DOHH2 (cell line): Measurements from ENCODE around the gene MEIS2.

Experiments used
- H3F3A ChIP-seq: fragments of 200-600 bp; sonication (generic), shearing (Covaris generic); 2 replicates; pipeline ENCODE4 v1.6.0; 2016; ENCODE audit warnings: antibody characterized with exemption, mild to moderate bottlenecking; ENCODE audit not compliant: control insufficient read depth, insufficient read depth
- H3K27ac ChIP-seq: fragments of 200-600 bp; sonication (generic); 2 replicates; pipeline ENCODE4 v1.5.1; 2014; ENCODE audit warnings: low read depth, mild to moderate bottlenecking, low read length, moderate library complexity
- H3K27me3 ChIP-seq: fragments of 200-600 bp; sonication (generic); 2 replicates; pipeline ENCODE4 v1.6.1; 2014; ENCODE audit warnings: mild to moderate bottlenecking, low read length, mixed read lengths; ENCODE audit not compliant: control insufficient read depth
- H3K36me3 ChIP-seq: fragments of 200-600 bp; sonication (generic); 2 replicates; pipeline ENCODE4 v1.6.1; 2014; ENCODE audit warnings: mild to moderate bottlenecking, low read length, moderate library complexity, mixed read lengths; ENCODE audit not compliant: control insufficient read depth
- H3K4me1 ChIP-seq: fragments of 200-600 bp; sonication (generic); 2 replicates; pipeline ENCODE4 v1.6.1; 2014; ENCODE audit warnings: mild to moderate bottlenecking, low read length, mixed read lengths; ENCODE audit not compliant: control insufficient read depth
- H3K4me2 ChIP-seq: fragments of 200-600 bp; sonication (generic); 2 replicates; pipeline ENCODE4 v1.6.0; 2014; ENCODE audit warnings: mild to moderate bottlenecking, low read length, moderate library complexity
- H3K4me3 ChIP-seq: fragments of 200-600 bp; sonication (generic); 2 replicates; pipeline ENCODE4 v1.5.1; 2014; ENCODE audit warnings: mild to moderate bottlenecking, low read length, mixed read lengths
- H3K79me2 ChIP-seq: fragments of 200-600 bp; sonication (generic); 2 replicates; pipeline ENCODE4 v1.6.1; 2014; ENCODE audit warnings: mild to moderate bottlenecking, low read length, mixed read lengths; ENCODE audit not compliant: control insufficient read depth
- H3K9me2 ChIP-seq: fragments of 200-600 bp; sonication (generic); replicated peaks from 2 replicates; pipeline ENCODE4 v1.6.1; 2014; ENCODE audit warnings: mild to moderate bottlenecking, low read length, mixed read lengths; ENCODE audit not compliant: control insufficient read depth
- H3K9me3 ChIP-seq: fragments of 200-600 bp; sonication (generic); 2 replicates; pipeline ENCODE4 v1.6.1; 2014; ENCODE audit warnings: antibody characterized with exemption, low read length, mixed read lengths; ENCODE audit not compliant: control insufficient read depth, insufficient read depth
- H4K20me1 ChIP-seq: fragments of 200-600 bp; sonication (generic); 2 replicates; pipeline ENCODE4 v1.6.0; 2014; ENCODE audit warnings: low read depth, mild to moderate bottlenecking, antibody characterized with exemption, low read length, moderate library complexity; ENCODE audit not compliant: control insufficient read depth, insufficient read depth
- EZH2phosphoT487 ChIP-seq: fragments of 200-600 bp; sonication (generic); IDR thresholded peaks from 2 replicates; pipeline ENCODE4 v1.6.1; 2017; ENCODE audit warnings: borderline replicate concordance, mild to moderate bottlenecking, antibody characterized with exemption, low read length, moderate library complexity, mixed read lengths
- TF ChIP-seq, protein P1 (sequence below): fragments of 200-600 bp; sonication (generic); IDR thresholded peaks from one replicate; pipeline ENCODE4 v1.5.1; 2014; ENCODE audit warnings: antibody characterized with exemption, mild to moderate bottlenecking, low read depth, low read length; ENCODE audit not compliant: poor library complexity, severe bottlenecking

The MEIS2 gene

DNA sequence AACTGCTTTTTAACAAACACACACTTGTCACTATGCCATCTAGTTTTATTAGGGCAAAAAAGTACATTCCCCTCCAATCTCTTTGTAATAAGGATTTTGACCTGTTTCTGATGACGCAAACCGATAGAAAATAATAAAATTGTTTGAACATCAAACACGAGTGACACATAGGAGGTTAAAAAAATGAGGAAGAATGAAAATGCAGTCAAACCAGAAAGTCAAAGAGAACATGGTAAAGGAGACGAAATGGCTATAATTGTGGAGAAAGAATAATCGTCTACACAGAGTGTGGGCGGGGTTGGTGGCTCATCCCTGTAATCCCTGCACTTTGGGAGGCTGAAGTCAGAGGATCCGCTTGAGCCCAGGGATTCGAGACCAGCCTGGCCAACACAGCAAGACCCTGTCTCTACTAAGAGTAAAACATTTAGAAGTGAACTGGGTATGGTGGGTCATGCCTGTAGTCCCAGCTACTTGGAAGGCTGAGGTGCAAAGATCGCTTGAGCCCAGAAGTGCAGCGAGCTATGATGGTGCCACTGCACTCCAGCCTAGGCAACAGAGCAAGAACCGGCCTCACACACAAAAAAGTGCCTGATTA, 83.2 kb downstream of the MEIS2 start:
- Histone ChIP-seq H3K4me1 (peaks cover 92% of the 10 kb centered on the region), H3K27me3 (no peaks in the 10 kb centered on the region), H3K9me3 (no peaks in the 10 kb centered on the region), H3K4me3 (peak overlapping the region; percentile 81), H3K27ac (peak overlapping the region; percentile 97), H3F3A (peaks cover 26% of the 10 kb centered on the region), H3K9me2 (no peaks in the 10 kb centered on the region), H3K4me2 (peak overlapping the region; percentile 98), H3K36me3 (peaks cover 33% of the 10 kb centered on the region), H3K79me2 (peaks cover 51% of the 10 kb centered on the region), H4K20me1 (no peaks in the 10 kb centered on the region)
- TF ChIP-seq, protein P1, sequence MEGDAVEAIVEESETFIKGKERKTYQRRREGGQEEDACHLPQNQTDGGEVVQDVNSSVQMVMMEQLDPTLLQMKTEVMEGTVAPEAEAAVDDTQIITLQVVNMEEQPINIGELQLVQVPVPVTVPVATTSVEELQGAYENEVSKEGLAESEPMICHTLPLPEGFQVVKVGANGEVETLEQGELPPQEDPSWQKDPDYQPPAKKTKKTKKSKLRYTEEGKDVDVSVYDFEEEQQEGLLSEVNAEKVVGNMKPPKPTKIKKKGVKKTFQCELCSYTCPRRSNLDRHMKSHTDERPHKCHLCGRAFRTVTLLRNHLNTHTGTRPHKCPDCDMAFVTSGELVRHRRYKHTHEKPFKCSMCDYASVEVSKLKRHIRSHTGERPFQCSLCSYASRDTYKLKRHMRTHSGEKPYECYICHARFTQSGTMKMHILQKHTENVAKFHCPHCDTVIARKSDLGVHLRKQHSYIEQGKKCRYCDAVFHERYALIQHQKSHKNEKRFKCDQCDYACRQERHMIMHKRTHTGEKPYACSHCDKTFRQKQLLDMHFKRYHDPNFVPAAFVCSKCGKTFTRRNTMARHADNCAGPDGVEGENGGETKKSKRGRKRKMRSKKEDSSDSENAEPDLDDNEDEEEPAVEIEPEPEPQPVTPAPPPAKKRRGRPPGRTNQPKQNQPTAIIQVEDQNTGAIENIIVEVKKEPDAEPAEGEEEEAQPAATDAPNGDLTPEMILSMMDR: no peak
- no peak for TF ChIP-seq EZH2phosphoT487

DNA sequence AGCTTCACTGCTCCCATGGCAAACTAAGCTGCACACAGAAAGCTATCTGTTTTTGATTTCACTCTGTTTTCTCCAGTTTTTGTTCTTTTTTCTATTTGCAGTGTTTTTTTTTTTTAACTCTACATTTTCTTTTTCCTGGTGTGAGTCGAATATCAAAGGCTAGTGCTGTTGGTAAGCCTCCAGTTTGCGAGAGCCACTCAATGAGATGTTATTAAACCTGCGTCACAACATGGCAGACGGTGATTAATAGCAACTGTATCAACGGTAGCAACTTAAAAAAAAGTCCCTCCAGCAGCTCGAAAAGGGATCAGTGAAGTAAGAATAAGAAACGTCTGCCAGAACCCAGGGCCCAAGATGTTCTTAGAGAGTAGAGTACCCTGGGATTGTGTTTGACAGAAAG, 84.1 kb downstream of the MEIS2 start:
- TF ChIP-seq, protein P1: no peak
- no peak for TF ChIP-seq EZH2phosphoT487
- Histone ChIP-seq H3K27me3 (no peaks in the 10 kb centered on the region), H4K20me1 (no peaks in the 10 kb centered on the region), H3K9me3 (no peaks in the 10 kb centered on the region), H3K4me2 (peak overlapping the region; percentile 98), H3K4me3 (peak overlapping the region; percentile 81), H3K36me3 (peaks cover 37% of the 10 kb centered on the region), H3K79me2 (peaks cover 54% of the 10 kb centered on the region), H3F3A (peaks cover 25% of the 10 kb centered on the region), H3K27ac (peak overlapping the region; percentile 97), H3K4me1 (peaks cover 98% of the 10 kb centered on the region), H3K9me2 (no peaks in the 10 kb centered on the region)

DNA sequence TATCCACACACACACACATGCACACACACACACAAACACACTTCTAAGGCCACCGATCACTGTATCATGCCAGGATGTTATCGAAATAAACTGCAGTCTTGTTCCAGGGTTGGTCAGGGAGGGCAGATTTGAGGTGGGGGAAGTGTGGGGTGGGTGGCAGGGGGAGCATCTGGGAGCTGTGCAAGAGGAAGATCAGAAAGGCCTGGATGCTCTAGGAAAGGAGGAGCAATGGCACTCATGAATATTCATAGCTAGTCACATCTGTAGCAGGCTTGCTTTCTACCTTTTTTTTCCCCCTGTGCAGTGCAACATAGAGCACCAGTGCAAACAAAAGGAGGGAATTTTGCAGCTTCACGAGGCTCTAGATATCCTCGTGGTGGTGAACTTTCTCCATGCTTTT, 84.9 kb downstream of the MEIS2 start:
- Histone ChIP-seq H3F3A (peaks cover 24% of the 10 kb centered on the region), H3K4me2 (peak overlapping the region; percentile 98), H3K27ac (peak overlapping the region; percentile 97), H3K36me3 (peaks cover 43% of the 10 kb centered on the region), H3K9me2 (no peaks in the 10 kb centered on the region), H3K27me3 (no peaks in the 10 kb centered on the region), H3K4me3 (peak overlapping the region; percentile 81), H4K20me1 (no peaks in the 10 kb centered on the region), H3K79me2 (peaks cover 54% of the 10 kb centered on the region), H3K4me1 (peaks cover 97% of the 10 kb centered on the region), H3K9me3 (no peaks in the 10 kb centered on the region)
- TF ChIP-seq, protein P1: no peak
- no peak for TF ChIP-seq EZH2phosphoT487
